HepG2 (cell line): ENCODE measurements around the gene SEMA4A. TPM values are rescaled to one million over a fixed set of nuclear protein-coding genes. Genes with fewer than 3 reads are reported as not detected.

Experiments
- ELF3 ChIP-seq: IDR thresholded peaks from 2 replicates; pipeline ENCODE4 v1.6.1; 2016; ENCODE audit warnings: missing genetic modification reagents, missing compliant biosample characterization
- FOXA1 ChIP-seq, 2 experiments: fragments of 450-650 bp in 1 of 2; sonication (generic) in 1 of 2; formaldehyde crosslinking in 1 of 2; IDR thresholded peaks; 2 replicates each; pipeline versions ENCODE4 v1.4.0 to v1.6.1; 2016 to 2020; ENCODE audit warnings: missing genetic modification reagents in 1 of 2
- HES4 ChIP-seq: sonication (generic); formaldehyde crosslinking; IDR thresholded peaks from 2 replicates; pipeline ENCODE4 v1.9.0; 2021; ENCODE audit warnings: mild to moderate bottlenecking, missing genetic modification reagents, borderline replicate concordance
- NCOA2 ChIP-seq: sonication (generic); formaldehyde crosslinking; IDR thresholded peaks from 2 replicates; pipeline ENCODE4 v1.8.0; 2022; ENCODE audit warnings: inconsistent platforms
- ZBTB8A ChIP-seq: sonication (generic); formaldehyde crosslinking; IDR thresholded peaks from 2 replicates; pipeline ENCODE4 v1.4.0; 2020; ENCODE audit warnings: mild to moderate bottlenecking, low read depth, missing genetic modification reagents, borderline replicate concordance
- ZFP62 ChIP-seq: sonication (generic); formaldehyde crosslinking; IDR thresholded peaks from 2 replicates; pipeline ENCODE4 v1.4.0; 2020; ENCODE audit warnings: missing genetic modification reagents
- ZNF235 ChIP-seq: sonication (generic); formaldehyde crosslinking; IDR thresholded peaks from 2 replicates; pipeline ENCODE4 v1.8.1; 2023; ENCODE audit warnings: mild to moderate bottlenecking, missing genetic modification reagents, borderline replicate concordance
- ZNF446 ChIP-seq: sonication (generic); formaldehyde crosslinking; IDR thresholded peaks from 2 replicates; pipeline ENCODE4 v1.5.0; 2020; ENCODE audit warnings: mild to moderate bottlenecking, missing genetic modification reagents
- ZNF496 ChIP-seq: sonication (generic); formaldehyde crosslinking; IDR thresholded peaks from 2 replicates; pipeline ENCODE4 v1.8.1; 2023; ENCODE audit warnings: mild to moderate bottlenecking, moderate library complexity, missing genetic modification reagents; ENCODE audit not compliant: insufficient replicate concordance
- polyA plus RNA-seq, 8 experiments: library from polyadenylated mRNA; depleted of rRNA in 3 of 8; stranded (reverse) in 7 of 8; unstranded in 1 of 8; fragments of >200 nt; fragmentation: Illumina TruSeq in 4 of 8; extraction: Trizol in 4 of 8; gene quantifications; 2 replicates each; pipeline versions ENCODE4 v1.2.1 to v1.2.3, GENCODE V29; 2011 to 2016; ENCODE audit warnings: low read depth in 4 of 8, missing spikeins in 1 of 8, mixed read lengths in 1 of 8; ENCODE audit not compliant: insufficient read depth in 1 of 8
- total RNA-seq, 5 experiments: library from RNA; depleted of rRNA; stranded (reverse); fragments of >200 nt; fragmentation: Illumina TruSeq; extraction: Trizol; gene quantifications; 2 replicates each; pipeline ENCODE4 v1.2.3, GENCODE V29; 2016; ENCODE audit warnings: low read depth in 1 of 5
- TF ChIP-seq, protein P1 (sequence below), 2 experiments: fragments of 450-650 bp in 1 of 2; sonication (generic) in 1 of 2; formaldehyde crosslinking in 1 of 2; IDR thresholded peaks; 2 replicates each; pipeline versions ENCODE4 v1.6.1 to v1.8.0; 2016 to 2022; ENCODE audit warnings: antibody characterized with exemption in 1 of 2, mild to moderate bottlenecking in 1 of 2, missing genetic modification reagents in 1 of 2
- TF ChIP-seq, protein P2 (sequence below): sonication (generic); formaldehyde crosslinking; IDR thresholded peaks from 2 replicates; pipeline ENCODE4 v1.4.0; 2020; ENCODE audit warnings: missing genetic modification reagents, borderline replicate concordance
- TF ChIP-seq, protein P3 (sequence below): sonication (generic); formaldehyde crosslinking; IDR thresholded peaks from 2 replicates; pipeline ENCODE4 v1.5.1; 2020; ENCODE audit warnings: mild to moderate bottlenecking, missing genetic modification reagents, borderline replicate concordance

The SEMA4A gene
- total and polyA plus RNA-seq, 2 of the 13 experiments (the other 11 are each of a cell fraction or from before 2014, with no cell fraction given) = 0.09 to 0.20 TPM

DNA sequence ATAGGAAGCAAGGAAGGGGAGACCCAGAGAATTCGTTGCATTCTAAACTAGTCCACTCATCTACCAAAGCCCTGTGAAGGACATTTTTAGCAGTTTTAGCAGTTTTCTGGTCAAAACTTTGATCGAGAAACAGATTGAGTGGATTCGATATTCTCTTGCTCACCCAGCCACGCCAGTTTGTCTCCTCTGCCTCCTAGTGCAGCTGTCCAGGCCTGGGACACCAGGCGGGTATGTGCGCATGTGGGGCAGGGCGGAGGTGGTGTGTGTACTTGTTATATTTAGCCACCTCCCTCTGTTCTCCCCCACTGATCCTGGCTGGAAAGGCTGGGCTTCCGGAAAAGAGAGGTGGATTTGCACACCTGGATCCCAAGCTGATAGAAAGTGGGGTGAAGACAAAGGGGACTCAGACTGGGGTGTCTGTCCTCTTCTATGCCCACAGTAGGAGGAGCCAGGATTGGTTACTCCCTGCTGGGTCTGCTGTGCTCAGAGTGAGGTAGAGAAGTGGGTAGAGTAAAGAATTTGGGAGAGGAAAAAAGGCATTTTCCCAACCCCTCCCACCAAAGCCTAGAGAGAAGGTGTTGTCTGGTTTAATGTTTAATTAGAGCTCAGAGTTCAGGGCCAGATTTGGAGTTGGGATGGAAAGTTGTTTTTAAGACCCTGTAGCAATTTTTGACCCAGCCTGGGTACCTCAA is 35.1 kb upstream of the SEMA4A start (continued):
- TF ChIP-seq, protein P1, sequence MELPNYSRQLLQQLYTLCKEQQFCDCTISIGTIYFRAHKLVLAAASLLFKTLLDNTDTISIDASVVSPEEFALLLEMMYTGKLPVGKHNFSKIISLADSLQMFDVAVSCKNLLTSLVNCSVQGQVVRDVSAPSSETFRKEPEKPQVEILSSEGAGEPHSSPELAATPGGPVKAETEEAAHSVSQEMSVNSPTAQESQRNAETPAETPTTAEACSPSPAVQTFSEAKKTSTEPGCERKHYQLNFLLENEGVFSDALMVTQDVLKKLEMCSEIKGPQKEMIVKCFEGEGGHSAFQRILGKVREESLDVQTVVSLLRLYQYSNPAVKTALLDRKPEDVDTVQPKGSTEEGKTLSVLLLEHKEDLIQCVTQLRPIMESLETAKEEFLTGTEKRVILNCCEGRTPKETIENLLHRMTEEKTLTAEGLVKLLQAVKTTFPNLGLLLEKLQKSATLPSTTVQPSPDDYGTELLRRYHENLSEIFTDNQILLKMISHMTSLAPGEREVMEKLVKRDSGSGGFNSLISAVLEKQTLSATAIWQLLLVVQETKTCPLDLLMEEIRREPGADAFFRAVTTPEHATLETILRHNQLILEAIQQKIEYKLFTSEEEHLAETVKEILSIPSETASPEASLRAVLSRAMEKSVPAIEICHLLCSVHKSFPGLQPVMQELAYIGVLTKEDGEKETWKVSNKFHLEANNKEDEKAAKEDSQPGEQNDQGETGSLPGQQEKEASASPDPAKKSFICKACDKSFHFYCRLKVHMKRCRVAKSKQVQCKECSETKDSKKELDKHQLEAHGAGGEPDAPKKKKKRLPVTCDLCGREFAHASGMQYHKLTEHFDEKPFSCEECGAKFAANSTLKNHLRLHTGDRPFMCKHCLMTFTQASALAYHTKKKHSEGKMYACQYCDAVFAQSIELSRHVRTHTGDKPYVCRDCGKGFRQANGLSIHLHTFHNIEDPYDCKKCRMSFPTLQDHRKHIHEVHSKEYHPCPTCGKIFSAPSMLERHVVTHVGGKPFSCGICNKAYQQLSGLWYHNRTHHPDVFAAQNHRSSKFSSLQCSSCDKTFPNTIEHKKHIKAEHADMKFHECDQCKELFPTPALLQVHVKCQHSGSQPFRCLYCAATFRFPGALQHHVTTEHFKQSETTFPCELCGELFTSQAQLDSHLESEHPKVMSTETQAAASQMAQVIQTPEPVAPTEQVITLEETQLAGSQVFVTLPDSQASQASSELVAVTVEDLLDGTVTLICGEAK (IDR thresholded peaks at IDR 0.05) = no peak
- TF ChIP-seq, protein P1 (CRISPR knock-in tag; IDR thresholded peaks at IDR 0.05) = no peak
- TF ChIP-seq ELF3 (peak; percentile 65), ZNF446 (CRISPR knock-in tag) (no peak), FOXA1 (IDR thresholded peaks at IDR 0.05) (no peak), FOXA1 (CRISPR knock-in tag; IDR thresholded peaks at IDR 0.05) (0 out of 2 replicates have a peak, but pooled peaks have one; percentile 44), ZBTB8A (no peak), NCOA2 (CRISPR knock-in tag) (0 out of 2 replicates have a peak, but pooled peaks have one; percentile 39), ZNF496 (CRISPR knock-in tag) (no peak), ZNF235 (CRISPR knock-in tag) (no peak), ZFP62 (no peak), HES4 (CRISPR knock-in tag) (no peak)
- TF ChIP-seq, protein P2, sequence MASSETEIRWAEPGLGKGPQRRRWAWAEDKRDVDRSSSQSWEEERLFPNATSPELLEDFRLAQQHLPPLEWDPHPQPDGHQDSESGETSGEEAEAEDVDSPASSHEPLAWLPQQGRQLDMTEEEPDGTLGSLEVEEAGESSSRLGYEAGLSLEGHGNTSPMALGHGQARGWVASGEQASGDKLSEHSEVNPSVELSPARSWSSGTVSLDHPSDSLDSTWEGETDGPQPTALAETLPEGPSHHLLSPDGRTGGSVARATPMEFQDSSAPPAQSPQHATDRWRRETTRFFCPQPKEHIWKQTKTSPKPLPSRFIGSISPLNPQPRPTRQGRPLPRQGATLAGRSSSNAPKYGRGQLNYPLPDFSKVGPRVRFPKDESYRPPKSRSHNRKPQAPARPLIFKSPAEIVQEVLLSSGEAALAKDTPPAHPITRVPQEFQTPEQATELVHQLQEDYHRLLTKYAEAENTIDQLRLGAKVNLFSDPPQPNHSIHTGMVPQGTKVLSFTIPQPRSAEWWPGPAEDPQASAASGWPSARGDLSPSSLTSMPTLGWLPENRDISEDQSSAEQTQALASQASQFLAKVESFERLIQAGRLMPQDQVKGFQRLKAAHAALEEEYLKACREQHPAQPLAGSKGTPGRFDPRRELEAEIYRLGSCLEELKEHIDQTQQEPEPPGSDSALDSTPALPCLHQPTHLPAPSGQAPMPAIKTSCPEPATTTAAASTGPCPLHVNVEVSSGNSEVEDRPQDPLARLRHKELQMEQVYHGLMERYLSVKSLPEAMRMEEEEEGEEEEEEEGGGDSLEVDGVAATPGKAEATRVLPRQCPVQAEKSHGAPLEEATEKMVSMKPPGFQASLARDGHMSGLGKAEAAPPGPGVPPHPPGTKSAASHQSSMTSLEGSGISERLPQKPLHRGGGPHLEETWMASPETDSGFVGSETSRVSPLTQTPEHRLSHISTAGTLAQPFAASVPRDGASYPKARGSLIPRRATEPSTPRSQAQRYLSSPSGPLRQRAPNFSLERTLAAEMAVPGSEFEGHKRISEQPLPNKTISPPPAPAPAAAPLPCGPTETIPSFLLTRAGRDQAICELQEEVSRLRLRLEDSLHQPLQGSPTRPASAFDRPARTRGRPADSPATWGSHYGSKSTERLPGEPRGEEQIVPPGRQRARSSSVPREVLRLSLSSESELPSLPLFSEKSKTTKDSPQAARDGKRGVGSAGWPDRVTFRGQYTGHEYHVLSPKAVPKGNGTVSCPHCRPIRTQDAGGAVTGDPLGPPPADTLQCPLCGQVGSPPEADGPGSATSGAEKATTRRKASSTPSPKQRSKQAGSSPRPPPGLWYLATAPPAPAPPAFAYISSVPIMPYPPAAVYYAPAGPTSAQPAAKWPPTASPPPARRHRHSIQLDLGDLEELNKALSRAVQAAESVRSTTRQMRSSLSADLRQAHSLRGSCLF (CRISPR knock-in tag) = no peak
- TF ChIP-seq, protein P3, sequence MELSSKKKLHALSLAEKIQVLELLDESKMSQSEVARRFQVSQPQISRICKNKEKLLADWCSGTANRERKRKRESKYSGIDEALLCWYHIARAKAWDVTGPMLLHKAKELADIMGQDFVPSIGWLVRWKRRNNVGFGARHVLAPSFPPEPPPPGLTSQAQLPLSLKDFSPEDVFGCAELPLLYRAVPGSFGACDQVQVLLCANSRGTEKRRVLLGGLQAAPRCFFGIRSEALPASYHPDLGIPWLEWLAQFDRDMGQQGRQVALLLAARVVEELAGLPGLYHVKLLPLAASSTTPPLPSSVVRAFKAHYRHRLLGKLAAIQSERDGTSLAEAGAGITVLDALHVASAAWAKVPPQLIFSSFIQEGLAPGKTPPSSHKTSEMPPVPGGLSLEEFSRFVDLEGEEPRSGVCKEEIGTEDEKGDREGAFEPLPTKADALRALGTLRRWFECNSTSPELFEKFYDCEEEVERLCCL (CRISPR knock-in tag) = no peak
